ENCODE data around the gene PCSK6.
"Not testable (repeated sequence)": the region's sequence is repeated elsewhere in the genome, so short reads cannot be mapped to it uniquely, and the experiment has no call there.

Gene PCSK6

GRCh38 chr15:101406036-101406435 lies 83.5 kb downstream of the PCSK6 start:
- no peak for DNase-seq (ENCODE audit: low read depth in 2 of 2, low spot score in 1 of 2)

DNA sequence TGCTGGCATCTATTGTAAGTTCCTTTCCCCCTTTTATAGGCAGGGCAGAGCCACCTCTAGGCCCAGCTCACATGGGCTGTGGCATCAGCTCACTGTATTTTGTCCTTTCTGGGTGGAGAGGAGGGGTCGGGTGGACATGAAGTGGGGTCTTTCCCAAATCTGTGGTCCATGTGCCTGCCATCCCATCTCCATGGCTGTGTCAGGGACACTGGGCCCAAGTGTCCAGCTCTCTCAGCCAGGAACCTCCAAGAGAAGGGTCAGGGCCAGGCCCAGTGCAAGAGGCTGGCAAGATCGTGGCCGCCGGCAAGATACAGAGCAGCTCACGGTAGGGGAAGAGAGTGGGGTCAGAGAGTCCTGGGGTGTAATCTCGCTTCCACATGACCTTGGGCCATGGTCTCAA lies 85.3 kb downstream of the PCSK6 start:
- DNase-seq (ENCODE audit: low read depth in 2 of 2, low spot score in 1 of 2), result no peak

DNA sequence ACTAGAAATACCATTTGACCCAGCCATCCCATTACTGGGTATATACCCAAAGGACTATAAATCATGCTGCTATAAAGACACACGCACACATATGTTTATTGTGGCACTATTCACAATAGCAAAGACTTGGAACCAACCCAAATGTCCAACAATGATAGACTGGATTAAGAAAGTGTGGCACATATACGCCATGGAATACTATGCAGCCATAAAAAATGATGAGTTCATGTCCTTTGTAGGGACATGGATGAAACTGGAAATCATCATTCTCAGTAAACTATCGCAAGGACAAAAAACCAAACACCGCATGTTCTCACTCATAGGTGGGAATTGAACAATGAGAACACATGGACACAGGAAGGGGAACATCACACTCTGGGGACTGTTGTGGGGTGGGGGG lies 86.6 kb downstream of the PCSK6 start:
- not testable (repeated sequence) for DNase-seq (ENCODE audit: low read depth in 2 of 2, low spot score in 1 of 2)

DNA sequence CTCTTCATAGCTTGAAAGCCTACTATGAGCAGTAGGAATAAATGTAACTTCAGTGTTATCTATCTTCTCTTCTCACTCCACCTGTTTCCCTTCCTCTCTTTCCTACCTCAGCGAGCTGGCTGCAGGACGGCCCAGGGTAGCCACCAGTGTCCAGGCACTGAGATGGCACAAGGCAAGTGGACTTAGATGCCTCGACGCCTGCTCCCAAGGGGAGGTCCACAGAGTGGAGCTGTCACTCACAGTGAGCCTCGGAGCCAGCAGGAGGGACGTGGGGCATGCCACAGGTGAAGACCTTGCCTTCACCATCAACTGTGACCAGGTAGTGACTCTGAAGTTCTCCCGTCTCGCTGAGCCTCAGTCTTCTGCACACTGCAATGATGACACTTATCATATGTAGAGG lies 88.2 kb downstream of the PCSK6 start:
- DNase-seq (ENCODE audit: low read depth in 2 of 2, low spot score in 1 of 2), result no peak

DNA sequence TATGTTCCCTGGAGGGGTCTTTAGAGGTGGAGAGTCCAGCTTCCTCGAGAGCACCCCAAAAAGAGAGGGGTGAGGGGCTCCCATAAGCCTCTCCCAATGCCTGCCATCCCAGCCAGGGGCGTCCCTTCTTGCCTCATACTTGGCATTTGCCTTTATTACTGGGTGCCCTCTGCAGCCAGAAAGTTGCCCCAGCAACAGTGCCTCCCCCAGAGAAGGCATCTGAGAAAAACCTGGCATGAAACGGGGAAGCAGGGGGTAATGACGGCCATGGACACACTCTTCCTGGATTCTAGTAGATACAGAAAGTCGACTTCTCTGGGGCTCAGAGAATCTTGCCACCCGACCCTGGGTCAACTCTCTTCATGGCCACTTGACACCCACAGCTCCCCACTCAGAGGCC lies 90.1 kb downstream of the PCSK6 start:
- DNase-seq (ENCODE audit: low read depth in 2 of 2, low spot score in 1 of 2), result no peak

- DNase-seq (ENCODE audit: low read depth in 2 of 2, low spot score in 1 of 2), result no peak
Measured at GRCh38 chr15:101398247-101398646, 91.3 kb downstream of the PCSK6 start.

DNA sequence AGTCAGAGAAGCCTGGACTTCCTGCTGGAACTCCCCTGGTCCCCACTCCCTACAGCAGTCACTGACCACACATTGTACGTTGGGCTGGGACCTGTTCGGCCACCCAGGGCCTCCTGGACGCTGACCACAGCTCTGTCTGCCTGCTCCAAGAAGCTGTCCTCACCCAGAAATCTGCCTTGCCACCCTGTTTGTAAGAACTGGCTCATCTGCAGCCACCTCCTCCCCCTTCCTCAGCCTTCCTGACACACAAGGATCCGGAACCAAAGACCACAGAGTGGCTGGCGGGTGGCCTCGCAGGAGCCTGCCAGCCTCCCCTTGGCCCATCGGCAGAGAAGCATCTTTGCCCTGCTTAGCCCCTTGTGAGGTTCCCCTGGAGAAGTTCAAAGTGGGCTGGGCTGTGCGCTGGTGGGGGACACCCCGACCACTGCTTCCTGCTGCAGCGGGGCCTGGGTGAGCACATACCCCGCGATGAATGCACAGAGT lies 91.9 kb downstream of the PCSK6 start:
- DNase-seq (ENCODE audit: low read depth in 2 of 2, low spot score in 1 of 2), result no peak

- DNase-seq (ENCODE audit: low read depth in 2 of 2, low spot score in 1 of 2), result no peak
Measured at GRCh38 chr15:101396484-101397261, 92.8 kb downstream of the PCSK6 start.

DNA sequence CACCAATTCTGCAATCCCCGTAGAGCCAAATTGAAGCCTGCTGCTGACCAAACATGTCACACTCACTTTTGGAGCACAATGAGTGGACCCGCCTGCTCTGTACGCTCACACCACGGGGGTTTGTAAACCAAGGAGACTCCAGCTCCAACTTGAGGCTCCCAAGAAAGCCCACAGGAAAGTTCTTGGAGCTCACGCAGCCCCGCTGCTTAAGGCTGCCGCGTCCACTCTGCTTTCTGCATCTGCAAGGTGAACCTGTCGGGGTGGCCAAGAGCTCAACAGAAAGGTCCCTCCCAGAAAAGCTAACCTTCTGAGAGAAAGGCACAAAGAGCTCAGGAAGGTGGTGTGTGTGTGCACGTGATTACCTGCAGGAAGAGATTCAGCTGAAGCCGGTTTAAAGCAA lies 94.9 kb downstream of the PCSK6 start:
- no peak for DNase-seq (ENCODE audit: low read depth in 2 of 2, low spot score in 1 of 2)

DNA sequence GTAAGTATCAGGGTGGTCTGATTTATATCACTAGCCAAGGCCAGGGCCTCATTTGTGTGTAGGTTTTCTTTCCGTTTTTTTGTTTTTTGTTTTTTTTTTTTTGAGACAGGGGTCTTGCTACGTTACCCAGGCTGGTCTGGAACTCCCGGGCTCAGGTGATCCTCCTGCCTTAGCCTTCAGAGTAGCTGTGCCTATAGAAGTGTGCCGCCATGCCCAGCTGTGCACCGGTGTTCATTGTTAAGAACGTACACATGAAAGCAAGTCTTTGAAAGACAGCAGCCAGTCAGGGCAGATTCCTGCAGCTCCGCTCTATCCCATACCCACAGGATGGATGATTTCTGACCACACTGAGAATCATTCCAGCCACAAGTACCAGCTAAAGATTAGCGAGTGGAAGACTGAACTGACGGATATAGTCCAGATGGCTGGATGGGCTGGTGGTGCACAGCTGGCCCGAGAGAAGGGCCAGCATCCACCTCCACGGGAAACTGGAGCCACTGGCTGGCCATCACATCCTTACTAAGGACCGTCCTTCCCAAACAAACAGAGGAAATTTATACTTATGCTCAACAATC lies 95.4 kb downstream of the PCSK6 start:
- DNase-seq (ENCODE audit: low read depth in 2 of 2, low spot score in 1 of 2), result no peak

GRCh38 chr15:101393172-101393571 lies 96.3 kb downstream of the PCSK6 start:
- no peak for DNase-seq (ENCODE audit: low read depth in 2 of 2, low spot score in 1 of 2)

DNA sequence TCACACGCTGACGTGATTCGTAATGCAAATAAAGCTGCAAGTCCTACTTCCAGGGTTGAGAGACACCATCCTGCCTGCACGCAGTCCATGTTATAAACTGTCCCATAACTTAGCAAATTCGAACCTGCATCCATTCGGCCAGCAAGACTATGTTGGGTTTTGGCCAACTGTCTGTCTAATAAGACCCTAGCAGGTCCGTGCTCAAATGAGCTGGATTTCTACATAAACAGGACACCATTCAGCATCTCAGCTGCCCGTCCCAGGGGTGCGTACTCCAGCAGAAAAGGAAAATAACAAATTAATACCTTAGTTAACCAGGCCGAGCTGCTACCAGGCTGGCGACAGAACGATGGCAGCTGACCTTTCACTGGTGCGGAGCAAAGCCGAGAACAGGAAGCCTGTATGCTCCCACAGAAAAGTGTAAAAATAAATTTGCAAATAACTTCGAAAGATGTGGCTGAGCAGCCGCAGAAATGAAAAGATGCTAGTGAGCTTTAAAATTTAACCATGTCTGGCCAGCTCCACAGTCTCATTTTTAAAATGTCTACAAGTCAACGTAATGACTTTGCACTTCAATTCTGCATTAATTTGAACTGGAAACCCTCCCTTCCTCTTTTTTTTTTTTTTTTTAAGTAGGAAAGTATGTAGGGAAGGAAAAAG lies 97.4 kb downstream of the PCSK6 start:
- no peak for DNase-seq (ENCODE audit: low read depth in 2 of 2, low spot score in 1 of 2)

GRCh38 chr15:101391431-101391830 lies 98.1 kb downstream of the PCSK6 start:
- no peak for DNase-seq (ENCODE audit: low read depth in 2 of 2, low spot score in 1 of 2)

DNA sequence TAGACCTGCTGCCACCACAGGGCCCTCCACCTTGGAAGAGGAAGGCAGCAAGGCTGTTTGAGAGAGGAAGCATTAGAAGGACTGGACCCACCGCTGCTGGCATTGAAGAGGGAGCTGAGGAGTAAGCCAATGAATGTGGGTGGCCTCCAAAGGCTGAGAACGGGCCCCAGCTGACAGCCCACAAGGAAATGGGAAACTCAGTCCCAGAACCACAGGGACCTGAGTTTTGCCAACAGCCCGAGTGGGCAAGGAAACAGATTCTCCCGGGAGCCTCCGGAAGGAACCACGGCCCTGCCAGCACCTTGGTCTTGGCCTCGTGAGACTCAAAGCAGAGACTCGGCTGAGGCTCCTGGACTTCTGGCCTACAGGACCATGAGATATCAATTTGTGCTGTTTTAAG lies 99.0 kb downstream of the PCSK6 start:
- no peak for DNase-seq (ENCODE audit: low read depth in 2 of 2, low spot score in 1 of 2)

GRCh38 chr15:101390060-101390459 lies 99.4 kb downstream of the PCSK6 start:
- DNase-seq (ENCODE audit: low read depth in 2 of 2, low spot score in 1 of 2), result no peak

- DNase-seq (ENCODE audit: low read depth in 2 of 2, low spot score in 1 of 2), result no peak
Measured at GRCh38 chr15:101389362-101389761, 100.1 kb downstream of the PCSK6 start.

GRCh38 chr15:101388046-101388445 lies 101.5 kb downstream of the PCSK6 start:
- no peak for DNase-seq (ENCODE audit: low read depth in 2 of 2, low spot score in 1 of 2)

- no peak for DNase-seq (ENCODE audit: low read depth in 2 of 2, low spot score in 1 of 2)
Measured at GRCh38 chr15:101387574-101387973, 101.9 kb downstream of the PCSK6 start.

DNA sequence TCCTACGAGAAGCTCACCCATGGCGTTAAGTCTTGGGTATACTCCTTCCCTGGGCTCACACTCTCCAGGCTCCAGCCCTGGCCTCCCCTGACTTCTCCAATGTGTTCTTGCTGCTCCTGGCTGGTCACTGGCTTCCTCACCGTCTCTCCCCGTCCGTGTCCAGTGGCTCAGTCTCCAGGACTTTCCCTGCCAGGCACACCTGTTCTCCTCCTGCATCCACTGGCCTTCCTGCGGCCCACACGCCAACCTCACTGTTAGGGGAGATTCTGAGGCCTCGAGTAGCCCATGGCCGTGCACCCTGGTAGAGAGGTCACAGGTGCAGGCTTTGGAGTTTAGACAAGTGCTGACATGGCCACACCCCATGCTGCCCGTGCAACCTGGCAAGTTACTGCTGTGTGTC lies 102.5 kb downstream of the PCSK6 start:
- no peak for DNase-seq (ENCODE audit: low read depth in 2 of 2, low spot score in 1 of 2)

DNA sequence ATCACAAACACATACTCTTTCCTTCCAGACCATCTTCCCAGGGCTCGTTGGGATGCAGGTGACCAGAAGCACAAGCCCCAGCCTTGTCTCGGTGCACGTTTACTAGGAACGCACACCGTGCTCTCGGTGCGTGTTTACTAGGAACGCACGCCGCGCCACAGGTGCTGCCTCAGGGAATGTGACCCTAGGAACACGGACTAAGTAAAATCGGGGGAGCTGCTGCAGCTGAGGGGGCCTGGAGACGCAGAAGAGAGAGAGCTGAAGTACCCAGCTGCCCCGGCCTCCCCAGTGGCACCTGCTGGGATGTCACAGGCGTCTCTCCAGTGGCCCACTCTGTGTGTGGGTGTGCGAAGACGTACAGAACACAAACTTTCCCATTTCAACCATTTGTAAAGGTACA lies 103.5 kb downstream of the PCSK6 start:
- no peak for DNase-seq (ENCODE audit: low read depth in 2 of 2, low spot score in 1 of 2)

- DNase-seq (ENCODE audit: low read depth in 2 of 2, low spot score in 1 of 2), result no peak
Measured at GRCh38 chr15:101384276-101384675, 105.2 kb downstream of the PCSK6 start.

DNA sequence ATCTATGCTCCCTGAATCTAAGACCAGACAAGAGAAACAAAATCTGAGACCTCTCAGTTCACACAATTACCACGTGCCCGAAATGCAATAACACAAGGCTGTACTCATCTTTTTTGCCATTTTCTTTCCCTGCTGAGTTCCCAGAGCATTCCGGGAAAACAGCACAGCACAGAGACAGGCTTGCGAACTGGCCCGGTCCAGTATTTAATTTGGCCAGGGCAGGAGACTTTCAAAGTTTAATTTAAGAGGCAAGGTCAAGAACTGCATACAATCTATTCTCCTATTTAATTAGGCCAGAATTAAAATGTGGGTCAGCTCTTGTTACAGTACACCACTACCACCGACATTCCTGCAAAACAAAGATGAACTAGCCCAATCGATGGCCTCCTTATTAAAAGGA lies 107.0 kb downstream of the PCSK6 start:
- no peak for DNase-seq (ENCODE audit: low read depth in 2 of 2, low spot score in 1 of 2)
